Cardiac muscle cell (in vitro differentiated cells and primary cell): ENCODE measurements around the gene WDFY3. TPM values are rescaled to one million over a fixed set of nuclear protein-coding genes. Genes with fewer than 3 reads are reported as not detected.
A peak's percentile ranks its signal among the peaks of the same experiment; 100 is the strongest.

Experiments
- DNase-seq, 2 donors: peaks; one replicate each; pipeline versions ENCODE4 v3.0.0 to v3.0.0-alpha.2; 2010 to 2017; ENCODE audit warnings: low read depth in 1 of 2, low spot score in 1 of 2
- H3K27ac ChIP-seq: fragments of 200-600 bp; sonication (generic); 2 replicates; pipeline ENCODE4 v1.5.1; 2016
- H3K27me3 ChIP-seq: fragments of 200-600 bp; sonication (generic); 2 replicates; pipeline ENCODE4 v1.6.0; 2016; ENCODE audit warnings: control low read depth
- H3K36me3 ChIP-seq: fragments of 200-600 bp; sonication (generic); 2 replicates; pipeline ENCODE4 v1.5.1; 2016; ENCODE audit warnings: control low read depth
- H3K4me1 ChIP-seq: fragments of 200-600 bp; sonication (generic); 2 replicates; pipeline ENCODE4 v1.8.1; 2017; ENCODE audit warnings: low read depth, mild to moderate bottlenecking, mixed run types
- H3K4me3 ChIP-seq: fragments of 200-600 bp; sonication (generic); 2 replicates; pipeline ENCODE4 v1.5.1; 2016; ENCODE audit warnings: mild to moderate bottlenecking
- H3K9me3 ChIP-seq: fragments of 200-600 bp; sonication (generic); 2 replicates; pipeline ENCODE4 v1.5.1; 2017; ENCODE audit warnings: low read depth, mild to moderate bottlenecking, control low read depth
- polyA plus RNA-seq: library from polyadenylated mRNA; unstranded; fragments of >200 nt; fragmentation: Nextera tagmentation; extraction: Ambion mirVana; gene quantifications from 2 replicates; pipeline ENCODE4 v1.2.1, GENCODE V29; 2016
- total RNA-seq: library from RNA; depleted of rRNA; stranded (reverse); fragments of >200 nt; gene quantifications from 2 replicates; pipeline ENCODE4 v1.2.3, GENCODE V29; 2016
- TF ChIP-seq, protein P1 (sequence below): IDR thresholded peaks from 2 replicates; pipeline ENCODE4 v1.5.1; 2012; ENCODE audit warnings: low read depth, mild to moderate bottlenecking, low read length

Gene WDFY3
- total and polyA plus RNA-seq, 2 experiments from 2014 or later, result 9.6 to 59.0 TPM

DNA sequence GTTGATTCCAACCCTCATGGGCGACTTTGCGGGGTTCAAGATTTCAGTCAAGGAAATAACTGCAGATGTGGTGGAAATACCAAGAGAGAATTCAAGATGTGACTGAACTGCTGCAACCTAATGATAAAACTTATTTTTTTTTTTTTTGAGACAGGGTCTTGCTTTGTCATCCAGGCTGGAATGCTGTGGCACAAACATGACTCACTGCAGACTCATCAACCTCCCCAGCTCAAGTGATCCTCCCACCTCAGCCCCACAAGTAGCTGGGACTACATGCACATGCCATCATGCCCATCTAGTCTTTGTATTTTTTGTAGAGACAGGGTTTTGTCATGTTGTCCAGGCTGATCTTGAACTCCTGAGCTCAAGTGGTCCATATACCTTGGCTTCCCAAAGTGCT lies 19.5 kb upstream of the WDFY3 start:
- H3K9me3 ChIP-seq, result no peaks in the 10 kb centered on the region
- H3K4me1 ChIP-seq, result no peaks in the 10 kb centered on the region
- DNase-seq, result peak in 1 of 2 donors; percentile 37
- H3K27ac ChIP-seq, result no peak overlapping the region
- no peaks in the 10 kb centered on the region for H3K27me3 ChIP-seq
- H3K4me3 ChIP-seq, result no peak overlapping the region
- TF ChIP-seq, protein P1, sequence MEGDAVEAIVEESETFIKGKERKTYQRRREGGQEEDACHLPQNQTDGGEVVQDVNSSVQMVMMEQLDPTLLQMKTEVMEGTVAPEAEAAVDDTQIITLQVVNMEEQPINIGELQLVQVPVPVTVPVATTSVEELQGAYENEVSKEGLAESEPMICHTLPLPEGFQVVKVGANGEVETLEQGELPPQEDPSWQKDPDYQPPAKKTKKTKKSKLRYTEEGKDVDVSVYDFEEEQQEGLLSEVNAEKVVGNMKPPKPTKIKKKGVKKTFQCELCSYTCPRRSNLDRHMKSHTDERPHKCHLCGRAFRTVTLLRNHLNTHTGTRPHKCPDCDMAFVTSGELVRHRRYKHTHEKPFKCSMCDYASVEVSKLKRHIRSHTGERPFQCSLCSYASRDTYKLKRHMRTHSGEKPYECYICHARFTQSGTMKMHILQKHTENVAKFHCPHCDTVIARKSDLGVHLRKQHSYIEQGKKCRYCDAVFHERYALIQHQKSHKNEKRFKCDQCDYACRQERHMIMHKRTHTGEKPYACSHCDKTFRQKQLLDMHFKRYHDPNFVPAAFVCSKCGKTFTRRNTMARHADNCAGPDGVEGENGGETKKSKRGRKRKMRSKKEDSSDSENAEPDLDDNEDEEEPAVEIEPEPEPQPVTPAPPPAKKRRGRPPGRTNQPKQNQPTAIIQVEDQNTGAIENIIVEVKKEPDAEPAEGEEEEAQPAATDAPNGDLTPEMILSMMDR, result no peak
- no peaks in the 10 kb centered on the region for H3K36me3 ChIP-seq

DNA sequence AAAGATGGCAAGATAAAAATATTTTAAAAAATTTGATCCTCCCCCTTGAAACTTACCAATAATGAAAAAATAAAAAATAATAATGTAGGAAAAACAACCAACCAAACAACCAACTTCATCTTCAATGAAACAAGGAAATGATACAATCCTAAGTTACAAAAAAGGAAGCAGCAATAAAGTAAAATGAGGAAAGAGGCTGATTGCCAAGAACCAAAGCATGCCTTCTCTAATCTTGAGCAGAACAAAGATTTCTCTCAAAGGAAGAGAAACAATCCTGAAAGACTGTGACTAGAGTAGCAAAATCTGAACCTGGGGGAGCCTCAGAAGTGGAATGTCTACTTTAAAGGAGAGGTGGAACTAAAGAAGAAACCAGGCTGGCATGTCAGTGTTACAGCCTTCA lies 10.9 kb upstream of the WDFY3 start:
- DNase-seq, result no peak
- H3K27me3 ChIP-seq, result no peaks in the 10 kb centered on the region

DNA sequence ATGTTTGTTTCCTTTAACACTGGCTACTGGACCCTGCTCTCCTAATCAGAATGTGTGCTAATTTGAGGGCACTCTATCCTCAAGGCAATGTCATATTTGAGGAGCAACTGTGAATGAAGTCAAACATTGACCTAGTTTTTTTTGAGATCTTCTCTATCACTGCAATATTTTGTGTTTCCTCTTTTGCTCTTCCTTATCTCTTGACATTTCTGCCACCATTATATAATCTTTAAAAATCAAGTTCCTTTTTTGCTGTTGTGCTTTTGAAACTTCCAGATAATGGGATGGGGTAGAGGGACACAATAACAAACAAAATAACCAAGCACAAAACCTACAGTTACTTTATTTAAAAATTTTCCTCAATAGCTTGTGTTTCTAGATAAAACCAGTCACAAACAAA lies 7.4 kb upstream of the WDFY3 start:
- no peaks in the 10 kb centered on the region for H3K36me3 ChIP-seq
- H3K9me3 ChIP-seq, result no peaks in the 10 kb centered on the region
- TF ChIP-seq, protein P1, result no peak
- no peak for DNase-seq
- no peaks in the 10 kb centered on the region for H3K4me1 ChIP-seq
- no peak overlapping the region for H3K4me3 ChIP-seq
- no peaks in the 10 kb centered on the region for H3K27me3 ChIP-seq
- H3K27ac ChIP-seq, result no peak overlapping the region

More for the DNA sequence above, 10.9 kb upstream of the WDFY3 start:
- Histone ChIP-seq H3K4me3 (no peak overlapping the region), H3K27ac (no peak overlapping the region), H3K9me3 (no peaks in the 10 kb centered on the region), H3K4me1 (no peaks in the 10 kb centered on the region), H3K36me3 (no peaks in the 10 kb centered on the region)
- TF ChIP-seq, protein P1, result no peak

GRCh38 chr4:84971319-84971932 lies 4.9 kb upstream of the WDFY3 start:
- Histone ChIP-seq H3K4me3 (no peak overlapping the region), H3K9me3 (no peaks in the 10 kb centered on the region), H3K27me3 (no peaks in the 10 kb centered on the region), H3K4me1 (no peaks in the 10 kb centered on the region), H3K36me3 (no peaks in the 10 kb centered on the region), H3K27ac (no peak overlapping the region)
- DNase-seq, result peak; percentile 60 to 71
- TF ChIP-seq, protein P1, result peak; percentile 44

GRCh38 chr4:84968925-84969324 lies 2.4 kb upstream of the WDFY3 start:
- Histone ChIP-seq H3K36me3 (no peaks in the 10 kb centered on the region), H3K27me3 (no peaks in the 10 kb centered on the region), H3K4me3 (no peak overlapping the region), H3K27ac (no peak overlapping the region), H3K9me3 (no peaks in the 10 kb centered on the region), H3K4me1 (peaks cover 9% of the 10 kb centered on the region)
- DNase-seq, result no peak
- TF ChIP-seq, protein P1, result no peak

GRCh38 chr4:84967243-84967690 lies 777 bp upstream of the WDFY3 start:
- peak in 1 of 2 donors; percentile 35 for DNase-seq
- peak overlapping the region; percentile 94 for H3K27ac ChIP-seq
- no peaks in the 10 kb centered on the region for H3K27me3 ChIP-seq
- peaks cover 9% of the 10 kb centered on the region for H3K4me1 ChIP-seq
- no peaks in the 10 kb centered on the region for H3K36me3 ChIP-seq
- H3K9me3 ChIP-seq, result no peaks in the 10 kb centered on the region
- TF ChIP-seq, protein P1, result no peak
- H3K4me3 ChIP-seq, result peak overlapping the region; percentile 72
